Erythroblast (primary cell): ENCODE data around the gene ID1.

Source experiments
- GATA1 ChIP-seq: IDR thresholded peaks from 2 replicates; pipeline ENCODE4 v1.6.1; 2011; ENCODE audit warnings: low read depth, mild to moderate bottlenecking, control low read depth, low read length, moderate library complexity
- POLR2A ChIP-seq: IDR thresholded peaks from 2 replicates; pipeline ENCODE4 v1.6.1; 2011; ENCODE audit warnings: mild to moderate bottlenecking, low read length

GRCh38 chr20:31608251-31608945 lies 3.3 kb downstream of the ID1 start:
- TF ChIP-seq POLR2A (no peak), GATA1 (no peak)
